GM18861 (cell line): ENCODE measurements around the gene PEX11G.
"Not testable (repeated sequence)": the region's sequence is repeated elsewhere in the genome, so short reads cannot be mapped to it uniquely, and the experiment has no call there.

Source experiments
- ATAC-seq: cut with Tn5 transposase; IDR thresholded peaks from one replicate; pipeline ENCODE4 v1.9.1; 2021; ENCODE audit not compliant: unreplicated experiment

PEX11G gene

DNA sequence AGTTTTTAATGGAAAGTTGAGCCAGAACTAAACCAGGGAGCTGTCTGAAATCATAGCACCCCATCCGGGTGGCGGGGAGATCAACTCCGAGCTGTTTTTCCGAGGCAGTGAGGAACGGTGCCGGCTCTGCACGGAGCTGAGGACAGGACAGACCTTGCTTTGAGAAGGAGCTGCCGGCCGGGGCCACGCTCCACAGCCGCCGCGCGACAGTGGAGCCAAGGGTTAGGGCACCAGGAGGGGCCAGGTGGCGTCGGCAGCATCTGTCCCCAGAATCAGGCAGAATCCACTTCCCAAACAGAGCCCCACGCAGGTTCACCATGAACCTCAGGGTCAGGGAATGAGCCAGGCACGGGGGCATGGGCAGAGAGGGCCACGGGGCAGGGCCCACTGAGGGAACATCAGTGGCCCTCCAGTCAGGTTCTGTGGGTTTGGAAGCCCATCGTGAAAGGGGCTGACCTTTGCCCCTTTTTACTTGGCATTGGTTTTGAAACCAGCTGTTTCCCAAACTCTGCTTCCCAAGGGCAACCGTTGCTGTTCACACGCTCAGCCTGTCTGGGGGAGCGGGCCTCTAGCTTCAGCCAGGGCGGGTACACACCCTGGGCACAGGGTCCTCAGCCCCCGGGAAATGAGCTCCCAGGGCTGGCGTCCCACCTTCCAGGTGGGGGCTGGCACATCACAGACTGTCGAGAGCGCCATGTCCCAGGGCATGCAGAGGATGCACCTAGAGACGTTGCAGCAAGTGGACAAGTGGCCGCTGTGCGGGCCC, 18.1 kb downstream of the PEX11G start:
- no peak for ATAC-seq

- no peak for ATAC-seq
These were observed 19.1 kb downstream of the PEX11G start for GRCh38 chr19:7469669-7470285.

GRCh38 chr19:7468840-7469239, 20.0 kb downstream of the PEX11G start:
- ATAC-seq, result no peak

- ATAC-seq, result no peak
These were observed 21.5 kb downstream of the PEX11G start for GRCh38 chr19:7467009-7467989.

DNA sequence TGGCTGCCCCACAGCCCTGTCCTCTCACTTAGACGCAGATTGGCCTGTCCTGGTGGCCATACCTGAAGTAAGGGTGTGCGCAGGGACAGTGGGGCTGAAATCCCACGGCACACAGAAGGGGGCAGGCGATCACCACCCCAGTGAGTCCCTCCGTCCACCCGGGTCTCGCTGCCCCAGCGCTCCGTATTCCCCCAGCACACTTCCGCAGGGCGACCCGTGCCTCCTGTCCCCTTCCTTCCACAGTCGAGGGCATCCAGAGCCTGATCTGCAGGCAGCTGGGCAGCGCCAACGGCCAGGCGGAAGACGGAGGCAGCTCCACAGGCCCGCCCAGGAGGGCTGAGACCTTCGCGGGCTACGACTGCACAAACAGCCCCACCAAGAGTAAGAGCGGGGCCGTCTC, 25.3 kb downstream of the PEX11G start:
- no peak for ATAC-seq

DNA sequence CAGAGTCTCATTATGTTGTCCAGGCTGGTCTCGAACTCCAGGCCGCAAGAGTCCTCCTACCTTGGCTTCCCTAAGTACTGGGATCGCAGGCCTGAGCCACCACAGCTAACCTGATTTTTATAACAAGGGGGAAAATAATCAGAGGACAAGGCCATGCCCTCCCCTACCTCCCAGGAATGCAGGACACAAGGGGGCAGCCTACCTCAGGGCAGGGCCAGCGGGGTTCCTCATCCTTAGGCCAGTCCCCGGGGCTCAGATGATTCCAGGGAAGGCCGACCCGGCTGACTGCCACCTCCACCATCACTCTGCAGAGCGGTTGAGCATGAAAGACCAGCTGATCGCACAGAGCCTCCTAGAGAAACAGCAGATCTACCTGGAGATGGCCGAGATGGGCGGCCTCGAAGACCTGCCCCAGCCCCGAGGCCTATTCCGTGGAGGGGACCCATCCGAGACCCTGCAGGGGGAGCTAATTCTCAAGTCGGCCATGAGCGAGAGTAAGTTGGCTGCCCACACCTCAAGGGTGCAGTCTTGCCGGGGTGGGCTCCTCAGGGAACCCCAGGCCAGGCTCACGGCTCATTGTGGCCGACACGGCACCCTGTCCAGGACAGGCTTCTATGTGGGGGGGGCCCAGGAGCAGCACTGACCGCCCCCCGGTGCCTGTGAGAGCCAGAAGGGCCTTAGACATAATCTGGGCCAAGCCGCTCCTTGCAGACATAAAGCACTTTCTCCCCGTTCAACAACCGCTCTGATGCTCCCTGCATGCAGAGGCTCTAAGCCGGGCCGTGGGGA, 26.8 kb downstream of the PEX11G start:
- no peak for ATAC-seq

- no peak for ATAC-seq
These were observed 28.3 kb downstream of the PEX11G start for GRCh38 chr19:7460562-7460966.

GRCh38 chr19:7459773-7460172, 29.1 kb downstream of the PEX11G start:
- ATAC-seq, result no peak

DNA sequence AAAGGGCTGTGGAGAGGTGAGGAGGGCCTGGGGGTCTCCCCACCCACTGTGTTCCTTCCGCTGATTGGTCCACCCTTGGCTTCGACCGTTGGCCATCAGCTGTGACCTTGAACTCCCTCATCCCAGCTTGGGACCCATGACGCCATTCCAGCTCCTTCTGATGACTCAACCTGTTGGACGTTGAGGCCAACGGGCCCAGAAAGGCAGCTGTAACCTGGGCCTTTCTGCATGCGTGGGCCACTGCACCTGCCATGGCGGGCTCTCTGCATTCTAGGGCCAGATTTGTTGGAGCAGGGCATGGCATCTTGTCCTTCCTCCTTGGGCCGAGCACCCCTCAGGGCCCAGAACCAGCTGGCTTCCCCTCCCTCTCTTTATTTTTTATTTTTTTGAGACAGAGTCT, 30.2 kb downstream of the PEX11G start:
- no peak for ATAC-seq

GRCh38 chr19:7456964-7457541, 31.8 kb downstream of the PEX11G start:
- ATAC-seq, result no peak

DNA sequence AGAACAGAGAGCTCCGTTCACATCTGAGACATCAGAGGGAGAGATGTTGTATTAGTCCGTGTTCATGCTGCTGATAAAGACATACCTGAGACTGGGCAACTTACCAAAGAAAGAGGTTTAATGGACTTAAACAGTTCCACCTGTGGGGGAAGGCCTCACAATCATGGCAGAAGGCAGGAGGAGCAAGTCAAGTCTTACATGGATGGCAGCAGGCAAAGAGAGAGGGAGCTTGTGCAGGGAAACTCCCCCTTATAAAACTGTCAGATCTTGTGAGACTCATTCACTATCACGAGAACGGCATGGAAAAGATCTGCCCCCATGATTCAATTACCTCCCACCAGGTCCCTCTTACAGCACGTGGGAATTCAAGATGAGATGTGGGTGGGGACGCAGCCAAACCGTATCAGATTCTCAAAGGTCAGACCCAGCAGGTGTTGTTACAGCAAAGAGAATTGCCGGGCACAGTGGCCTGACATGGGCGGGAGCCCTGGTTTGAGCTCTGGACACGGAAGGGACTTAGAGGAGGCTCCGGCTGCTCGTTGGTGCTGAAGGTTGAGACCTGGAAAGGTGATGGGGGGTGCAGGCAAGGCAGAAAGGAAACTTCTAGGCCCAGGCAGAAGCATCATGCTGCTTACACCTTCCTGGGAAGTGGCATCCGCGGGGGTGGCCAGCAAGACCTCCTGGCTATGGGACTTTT, 33.1 kb downstream of the PEX11G start:
- no peak for ATAC-seq

DNA sequence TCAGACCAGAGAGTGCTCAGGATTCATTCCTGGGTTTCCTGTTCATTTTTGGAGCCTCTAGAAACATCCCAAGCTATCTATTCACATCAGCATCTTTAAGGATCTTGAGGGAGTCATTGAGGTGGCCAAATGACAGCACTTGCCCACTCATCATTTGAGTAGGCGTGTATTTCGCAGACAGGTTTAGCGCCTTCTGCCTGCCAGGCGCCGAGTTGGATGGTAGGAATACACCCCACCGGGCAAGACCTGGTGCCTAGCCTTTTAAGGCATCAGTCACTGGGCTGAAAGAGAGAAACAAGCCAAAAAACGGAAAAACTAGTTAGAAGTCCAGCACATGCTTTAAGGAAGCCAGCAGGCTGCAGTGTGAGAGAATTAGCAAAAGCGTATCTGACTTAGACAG, 33.8 kb downstream of the PEX11G start:
- ATAC-seq, result no peak

DNA sequence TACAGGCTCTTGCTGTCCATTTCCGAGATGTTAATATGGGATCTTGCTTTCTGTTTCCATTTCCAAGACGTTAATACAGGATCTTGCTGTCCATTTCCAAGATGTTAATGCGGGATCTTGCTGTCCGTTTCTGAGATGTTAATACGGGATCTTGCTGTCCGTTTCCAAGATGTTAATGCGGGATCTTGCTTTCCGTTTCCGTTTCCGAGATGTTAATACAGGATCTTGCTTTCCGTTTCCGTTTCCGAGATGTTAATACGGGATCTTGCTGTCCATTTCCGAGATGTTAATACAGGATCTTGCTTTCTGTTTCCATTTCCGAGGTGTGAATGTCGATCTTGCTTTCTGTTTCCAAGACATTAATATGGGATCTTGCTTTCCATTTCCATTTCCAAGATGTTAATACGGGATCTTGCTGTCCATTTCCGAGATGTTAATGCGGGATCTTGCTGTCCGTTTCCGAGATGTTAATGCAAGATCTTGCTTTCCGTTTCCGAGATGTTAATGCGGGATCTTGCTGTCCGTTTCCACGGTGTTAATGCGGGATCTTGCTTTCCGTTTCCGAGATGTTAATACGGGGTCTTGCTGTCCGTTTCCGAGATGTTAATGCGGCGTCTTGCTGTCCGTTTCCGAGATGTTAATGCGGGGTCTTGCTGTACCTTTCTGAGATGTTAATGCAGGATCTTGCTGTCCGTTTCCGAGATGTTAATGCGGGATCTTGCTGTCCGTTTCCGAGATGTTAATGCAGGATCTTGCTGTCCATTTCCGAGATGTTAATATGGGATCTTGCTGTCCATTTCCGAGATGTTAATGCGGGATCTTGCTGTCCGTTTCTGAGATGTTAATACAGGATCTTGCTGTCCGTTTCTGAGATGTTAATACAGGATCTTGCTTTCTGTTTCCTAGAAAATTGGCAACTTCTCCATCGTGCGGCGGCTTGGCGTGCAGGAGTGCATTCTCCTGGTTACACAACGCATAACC, 38.3 kb downstream of the PEX11G start:
- ATAC-seq, result no peak

DNA sequence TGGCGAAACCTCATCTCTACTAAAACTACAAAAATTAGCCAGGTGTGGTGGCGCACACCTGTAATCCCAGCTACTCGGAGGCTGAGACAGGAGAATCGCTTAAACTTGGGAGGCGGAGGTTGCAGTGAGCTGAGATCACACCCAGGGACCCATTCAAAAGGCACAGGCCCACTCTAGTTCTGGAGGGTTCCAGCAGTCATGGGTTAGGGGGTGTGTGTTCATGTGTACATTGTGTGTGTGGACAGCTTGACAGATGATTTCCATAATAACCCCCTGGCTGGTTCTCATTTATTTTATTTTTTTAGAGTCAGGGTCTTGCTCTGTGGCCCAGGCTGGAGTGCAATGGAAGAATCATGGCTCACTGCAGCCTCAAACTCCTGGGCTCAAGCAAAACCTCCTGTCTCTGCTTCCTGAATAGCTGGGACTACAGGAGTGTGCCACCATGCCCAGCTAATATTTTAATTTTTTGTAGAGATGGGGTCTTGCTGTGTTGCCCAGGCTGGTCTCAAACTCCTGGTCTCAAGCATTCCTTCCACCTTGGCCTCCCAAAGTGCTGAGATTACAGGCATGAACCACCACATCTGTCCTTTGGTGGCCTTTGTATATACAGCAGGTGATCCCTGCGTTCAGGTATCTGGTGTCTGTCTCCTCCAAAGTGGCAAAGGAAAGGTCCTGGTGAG, 39.3 kb downstream of the PEX11G start:
- ATAC-seq, result not testable (repeated sequence)

DNA sequence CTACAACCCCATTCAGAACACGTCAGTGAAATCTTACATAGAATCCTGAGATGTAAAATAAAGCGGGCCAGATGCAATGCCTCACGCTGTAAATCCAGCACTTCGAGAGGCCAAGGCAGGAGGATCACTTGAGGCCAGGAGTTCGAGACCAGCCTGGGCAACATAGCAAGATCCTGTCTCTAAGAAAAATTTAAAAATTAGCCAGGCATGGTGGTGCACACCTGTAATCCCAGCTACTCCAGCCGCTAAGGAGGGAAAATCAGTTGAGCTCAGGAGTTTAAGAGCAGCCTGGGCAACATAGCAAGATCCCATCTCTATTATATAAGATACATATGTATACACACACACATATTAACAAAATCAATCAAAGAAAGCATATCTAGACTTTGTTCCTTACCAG, 41.2 kb downstream of the PEX11G start:
- ATAC-seq, result no peak

DNA sequence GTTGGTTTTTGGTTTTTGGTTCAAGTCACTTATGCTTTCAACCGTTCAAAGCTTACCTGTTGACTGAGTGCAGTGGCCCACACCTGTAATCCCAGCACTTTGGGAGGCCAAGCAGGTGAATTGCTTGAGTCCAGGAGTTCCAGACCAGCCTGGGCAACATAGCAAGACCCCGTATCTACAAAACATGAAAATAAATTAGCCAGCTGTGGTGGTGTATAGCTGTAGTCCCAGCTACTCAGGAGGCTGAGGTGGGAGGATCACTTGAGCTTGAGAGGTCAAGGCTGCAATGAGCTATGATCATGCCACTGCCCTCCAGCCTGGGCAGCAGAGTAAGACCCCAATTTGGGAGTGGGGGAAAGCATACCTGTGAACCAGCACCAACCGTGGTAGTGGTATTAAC, 43.7 kb downstream of the PEX11G start:
- ATAC-seq, result no peak

- ATAC-seq, result no peak
These were observed 44.8 kb downstream of the PEX11G start for GRCh38 chr19:7444042-7444441.

- no peak for ATAC-seq
These were observed 46.4 kb downstream of the PEX11G start for GRCh38 chr19:7442423-7442822.
